ENCODE data around the gene ADCY2.

ADCY2 gene

GRCh38 chr5:7597059-7597642, 201.2 kb downstream of the ADCY2 start:
- DNase-seq (ENCODE audit: low spot score), result no peak

GRCh38 chr5:7606840-7607465, 211.0 kb downstream of the ADCY2 start:
- DNase-seq (ENCODE audit: low spot score), result no peak

GRCh38 chr5:7608772-7609171, 212.8 kb downstream of the ADCY2 start:
- no peak for DNase-seq (ENCODE audit: low spot score)

- DNase-seq (ENCODE audit: low spot score), result no peak
Observed at GRCh38 chr5:7609726-7610125, 213.8 kb downstream of the ADCY2 start.

- DNase-seq (ENCODE audit: low spot score), result no peak
Observed at GRCh38 chr5:7610531-7611177, 214.7 kb downstream of the ADCY2 start.

- DNase-seq (ENCODE audit: low spot score), result no peak
Observed at GRCh38 chr5:7611518-7611917, 215.6 kb downstream of the ADCY2 start.

GRCh38 chr5:7615566-7616061, 219.7 kb downstream of the ADCY2 start:
- no peak for DNase-seq (ENCODE audit: low spot score)

GRCh38 chr5:7616897-7617296, 221.0 kb downstream of the ADCY2 start:
- DNase-seq (ENCODE audit: low spot score), result no peak

GRCh38 chr5:7622498-7622897, 226.6 kb downstream of the ADCY2 start:
- DNase-seq (ENCODE audit: low spot score), result no peak

- no peak for DNase-seq (ENCODE audit: low spot score)
Observed at GRCh38 chr5:7625740-7626139, 229.8 kb downstream of the ADCY2 start.

- DNase-seq (ENCODE audit: low spot score), result no peak
Observed at GRCh38 chr5:7628248-7628647, 232.3 kb downstream of the ADCY2 start.

GRCh38 chr5:7628820-7629219, 232.9 kb downstream of the ADCY2 start:
- DNase-seq (ENCODE audit: low spot score), result no peak

GRCh38 chr5:7629561-7629960, 233.6 kb downstream of the ADCY2 start:
- no peak for DNase-seq (ENCODE audit: low spot score)

- no peak for DNase-seq (ENCODE audit: low spot score)
Observed at GRCh38 chr5:7634837-7635236, 238.9 kb downstream of the ADCY2 start.

- DNase-seq (ENCODE audit: low spot score), result no peak
Observed at GRCh38 chr5:7638456-7638855, 242.5 kb downstream of the ADCY2 start.

GRCh38 chr5:7642029-7642428, 246.1 kb downstream of the ADCY2 start:
- DNase-seq (ENCODE audit: low spot score), result no peak

GRCh38 chr5:7644723-7645122, 248.8 kb downstream of the ADCY2 start:
- DNase-seq (ENCODE audit: low spot score), result no peak

GRCh38 chr5:7650755-7651154, 254.8 kb downstream of the ADCY2 start:
- no peak for DNase-seq (ENCODE audit: low spot score)

- no peak for DNase-seq (ENCODE audit: low spot score)
Observed at GRCh38 chr5:7653046-7653445, 257.1 kb downstream of the ADCY2 start.

- DNase-seq (ENCODE audit: low spot score), result no peak
Observed at GRCh38 chr5:7657153-7657552, 261.2 kb downstream of the ADCY2 start.

- no peak for DNase-seq (ENCODE audit: low spot score)
Observed at GRCh38 chr5:7659420-7659819, 263.5 kb downstream of the ADCY2 start.

GRCh38 chr5:7662289-7662688, 266.4 kb downstream of the ADCY2 start:
- DNase-seq (ENCODE audit: low spot score), result no peak

GRCh38 chr5:7663808-7664207, 267.9 kb downstream of the ADCY2 start:
- DNase-seq (ENCODE audit: low spot score), result no peak

- DNase-seq (ENCODE audit: low spot score), result no peak
Observed at GRCh38 chr5:7664208-7664607, 268.3 kb downstream of the ADCY2 start.
